ENCODE measurements around the gene ZMIZ1. TPM values are rescaled to one million over a fixed set of nuclear protein-coding genes. Genes with fewer than 3 reads are reported as not detected.
A peak's percentile ranks its signal among the peaks of the same experiment; 100 is the strongest.

Gene ZMIZ1
- total RNA-seq, 1 donor from 2014 or later: 48.8 TPM

- DNase-seq (ENCODE audit: missing footprints) (no peak), ATAC-seq (no peak)
- intact Hi-C loops (cut with DNase I): no loop called here
These were observed 19.9 kb upstream of the ZMIZ1 start for GRCh38 chr10:79048639-79049550.

- intact Hi-C loops (cut with DNase I): no loop called here
- DNase-seq (ENCODE audit: missing footprints) (no peak), ATAC-seq (no peak)
These were observed 18.6 kb upstream of the ZMIZ1 start for GRCh38 chr10:79049931-79050895.

DNA sequence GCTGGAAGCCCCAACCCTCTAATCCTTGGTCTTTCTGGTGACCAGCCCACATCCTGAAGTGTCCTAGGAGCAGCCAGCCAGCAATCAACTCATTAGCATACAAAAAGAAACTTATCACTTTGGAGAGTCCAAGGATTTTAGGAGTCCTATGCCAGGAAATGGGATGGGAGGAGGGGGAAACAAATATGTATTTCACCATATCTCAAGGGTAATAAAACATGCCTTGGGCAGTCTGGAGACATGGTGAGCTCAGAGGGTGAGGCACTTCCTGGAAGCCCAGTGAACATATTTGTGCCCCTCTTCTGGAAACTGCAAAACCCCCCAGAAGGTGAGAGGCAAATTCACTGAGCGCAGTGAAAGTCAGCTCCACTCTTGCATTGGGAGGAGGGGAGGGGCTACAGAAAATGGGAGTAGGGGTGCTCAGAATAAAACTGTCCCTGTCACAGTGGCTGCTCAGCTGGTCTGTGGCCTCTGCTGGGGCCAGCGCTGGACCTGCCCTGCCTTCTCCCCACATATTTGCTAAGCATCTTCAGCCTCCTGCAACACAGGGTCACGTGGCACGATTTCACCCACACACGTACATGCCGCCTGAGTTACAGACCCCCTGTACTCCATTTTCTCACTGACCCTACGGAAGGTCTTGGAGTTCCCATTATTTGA lies 17.7 kb upstream of the ZMIZ1 start:
- no peak for DNase-seq (ENCODE audit: missing footprints)
- ATAC-seq: no peak
- intact Hi-C loops (cut with DNase I): no loop called here

DNA sequence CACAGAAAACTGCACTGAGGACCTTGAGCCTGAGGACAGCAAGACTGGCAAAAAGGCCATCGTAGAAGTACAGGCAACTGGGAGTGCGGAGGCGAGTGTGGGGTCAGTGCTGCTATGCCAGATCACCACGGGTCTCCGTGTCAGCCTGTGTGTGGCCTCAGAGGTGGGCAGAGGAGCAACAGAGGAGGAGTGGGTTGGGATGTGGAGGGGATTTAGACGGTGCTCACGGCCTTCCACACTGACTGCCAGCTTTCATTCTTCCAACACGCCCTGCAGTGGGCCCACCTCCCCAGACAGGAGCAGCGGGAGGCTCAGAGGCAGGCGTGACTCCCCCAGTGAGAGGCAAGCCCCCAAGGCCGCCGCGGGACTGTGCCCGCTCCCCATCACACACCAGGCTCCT lies 17.0 kb upstream of the ZMIZ1 start:
- intact Hi-C loops (cut with DNase I): no loop called here
- ATAC-seq (no peak), DNase-seq (ENCODE audit: missing footprints) (no peak)

- ATAC-seq (no peak), DNase-seq (ENCODE audit: missing footprints) (no peak)
These were observed 16.3 kb upstream of the ZMIZ1 start for GRCh38 chr10:79052291-79053080.

GRCh38 chr10:79053081-79053434 lies 15.7 kb upstream of the ZMIZ1 start:
- no peak for ATAC-seq
- intact Hi-C loops (cut with DNase I): no loop called here
- no peak for DNase-seq (ENCODE audit: missing footprints)

More at GRCh38 chr10:79052291-79053080, 16.3 kb upstream of the ZMIZ1 start:
- intact Hi-C loops (cut with DNase I): no loop called here

GRCh38 chr10:79053481-79054202 lies 15.1 kb upstream of the ZMIZ1 start:
- DNase-seq (ENCODE audit: missing footprints) (no peak), ATAC-seq (no peak)
- intact Hi-C loops (cut with DNase I): no loop called here

GRCh38 chr10:79054203-79055099 lies 14.3 kb upstream of the ZMIZ1 start:
- DNase-seq (ENCODE audit: missing footprints) (no peak), ATAC-seq (no peak)
- intact Hi-C loops (cut with DNase I): no loop called here

DNA sequence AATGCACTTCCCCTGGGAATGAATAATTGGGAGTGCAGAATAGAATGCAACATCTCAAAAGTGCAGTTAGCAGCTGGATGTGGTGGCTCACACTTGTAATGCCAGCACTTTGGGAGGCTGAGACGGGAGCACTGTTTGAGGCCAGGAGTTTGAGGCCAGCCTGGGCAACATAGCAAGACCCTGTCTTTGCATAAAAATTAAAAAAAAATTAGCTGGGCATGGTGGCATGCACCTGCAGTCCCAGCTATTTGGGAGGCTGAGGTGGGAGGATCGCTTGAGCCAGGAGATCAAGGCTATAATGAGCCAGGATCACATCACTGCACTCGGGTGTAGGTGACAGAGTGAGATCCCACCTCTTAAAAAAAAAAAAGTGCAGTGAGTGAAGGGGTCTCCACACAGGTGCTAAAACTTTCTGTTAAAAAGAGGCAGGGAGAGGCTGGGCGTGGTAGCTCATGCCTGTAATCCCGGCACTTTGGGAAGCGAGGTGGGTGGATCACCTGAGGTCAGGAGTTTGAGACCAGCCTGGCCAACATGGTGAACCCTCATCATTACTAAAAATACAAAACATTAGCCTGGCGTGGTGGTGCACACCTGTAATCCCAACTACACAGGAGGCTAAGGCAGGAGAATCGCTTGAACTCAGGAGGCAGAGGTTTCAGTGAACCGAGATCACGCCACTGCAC lies 13.5 kb upstream of the ZMIZ1 start:
- ATAC-seq (no peak), DNase-seq (ENCODE audit: missing footprints) (no peak)
- intact Hi-C loops (cut with DNase I): no loop called here

- intact Hi-C loops (cut with DNase I): no loop called here
These were observed 12.9 kb upstream of the ZMIZ1 start for GRCh38 chr10:79055892-79056291.

DNA sequence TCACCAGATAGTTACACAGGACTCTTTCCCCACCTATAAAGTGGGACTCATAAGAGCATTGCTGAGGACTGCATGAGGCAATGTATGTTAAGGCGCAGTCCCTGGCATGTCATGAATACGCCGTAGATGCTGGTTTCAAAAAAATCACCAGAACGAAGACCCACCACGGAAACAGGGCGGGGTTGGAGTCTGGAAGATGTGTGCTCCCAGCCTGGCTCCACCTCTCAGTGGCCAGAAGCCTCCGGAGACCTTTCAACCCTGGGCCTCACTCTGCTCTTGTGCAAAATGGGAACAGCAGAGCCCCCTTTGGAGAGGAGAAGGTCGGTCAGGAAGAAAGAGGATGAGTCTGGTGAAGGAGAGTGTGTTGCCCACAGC lies 12.4 kb upstream of the ZMIZ1 start:
- intact Hi-C loops (cut with DNase I): no loop called here
- DNase-seq (ENCODE audit: missing footprints) (no peak), ATAC-seq (no peak)

More at GRCh38 chr10:79055892-79056291, 12.9 kb upstream of the ZMIZ1 start:
- ATAC-seq (no peak), DNase-seq (ENCODE audit: missing footprints) (no peak)

DNA sequence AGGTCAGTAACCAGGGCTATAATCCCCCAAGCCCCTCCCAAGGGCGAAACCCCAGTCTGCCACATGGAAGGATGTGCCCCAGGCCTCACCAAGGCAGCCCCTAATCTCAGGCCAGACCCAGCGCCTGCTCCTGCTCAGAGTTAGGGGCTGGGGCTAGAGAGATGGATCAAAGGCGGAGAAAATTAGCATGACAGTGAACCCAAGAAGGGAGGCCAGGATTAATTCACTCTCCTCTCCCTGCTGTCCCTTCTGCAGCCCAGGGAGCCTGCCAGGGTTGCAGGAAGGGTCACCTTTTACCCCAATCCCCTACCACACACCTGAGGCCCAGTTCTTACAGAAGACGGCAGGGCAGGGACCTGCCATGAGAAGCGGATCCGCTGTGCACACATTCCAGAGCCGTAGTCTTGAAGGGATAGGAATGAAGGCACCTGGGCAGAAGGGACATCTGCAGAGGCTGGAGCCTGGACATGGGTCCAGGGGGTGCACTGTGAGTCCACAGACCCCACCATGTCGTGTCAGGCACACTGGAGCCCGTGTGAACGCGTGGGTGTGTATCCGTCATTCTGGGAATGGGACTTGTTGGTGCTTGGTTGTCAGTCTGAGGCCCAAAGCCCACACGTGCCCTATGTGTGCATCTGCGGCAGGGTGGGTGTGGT lies 11.9 kb upstream of the ZMIZ1 start:
- DNase-seq (ENCODE audit: missing footprints) (peak; percentile 35), ATAC-seq (no peak)
- intact Hi-C loops (cut with DNase I): no loop called here

DNA sequence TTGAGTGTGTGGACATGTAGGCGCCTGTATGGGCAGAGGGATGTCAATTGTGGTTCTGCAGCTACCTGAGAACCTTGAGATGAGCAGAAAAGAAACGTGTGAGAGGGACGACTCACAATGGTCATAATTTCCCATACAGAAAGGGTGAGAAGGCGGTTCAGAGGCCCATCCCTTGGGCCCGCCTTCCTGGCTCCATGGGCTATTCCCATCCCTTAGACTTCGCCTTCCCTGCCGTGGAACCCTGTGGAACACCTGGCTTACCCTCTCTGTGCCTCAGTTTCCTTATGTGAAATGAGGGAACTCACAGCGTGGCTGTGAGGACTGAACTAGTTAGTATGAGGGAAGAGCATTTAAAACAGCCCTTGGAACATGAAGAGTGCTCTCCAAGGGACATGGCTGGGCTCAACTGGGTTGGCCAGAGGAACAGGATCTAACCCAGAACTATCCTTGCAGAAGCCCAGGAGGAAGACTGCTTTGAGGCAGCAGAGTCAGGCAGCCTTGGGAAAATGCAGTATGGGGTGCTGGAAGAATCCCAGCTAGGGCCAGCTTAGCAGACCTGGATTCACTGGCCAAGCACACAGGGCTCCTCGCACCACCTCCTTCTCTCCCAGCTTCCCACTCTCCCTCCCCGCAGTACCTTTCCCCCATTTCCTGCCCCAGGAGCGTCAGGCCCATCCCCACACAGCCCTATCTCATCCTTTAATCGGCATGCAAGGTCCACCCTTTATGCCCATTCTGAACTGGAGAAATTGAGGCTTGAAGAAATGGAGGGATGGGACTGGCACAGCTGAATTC lies 11.1 kb upstream of the ZMIZ1 start:
- intact Hi-C loops (cut with DNase I): no loop called here
- no peak for DNase-seq (ENCODE audit: missing footprints)

DNA sequence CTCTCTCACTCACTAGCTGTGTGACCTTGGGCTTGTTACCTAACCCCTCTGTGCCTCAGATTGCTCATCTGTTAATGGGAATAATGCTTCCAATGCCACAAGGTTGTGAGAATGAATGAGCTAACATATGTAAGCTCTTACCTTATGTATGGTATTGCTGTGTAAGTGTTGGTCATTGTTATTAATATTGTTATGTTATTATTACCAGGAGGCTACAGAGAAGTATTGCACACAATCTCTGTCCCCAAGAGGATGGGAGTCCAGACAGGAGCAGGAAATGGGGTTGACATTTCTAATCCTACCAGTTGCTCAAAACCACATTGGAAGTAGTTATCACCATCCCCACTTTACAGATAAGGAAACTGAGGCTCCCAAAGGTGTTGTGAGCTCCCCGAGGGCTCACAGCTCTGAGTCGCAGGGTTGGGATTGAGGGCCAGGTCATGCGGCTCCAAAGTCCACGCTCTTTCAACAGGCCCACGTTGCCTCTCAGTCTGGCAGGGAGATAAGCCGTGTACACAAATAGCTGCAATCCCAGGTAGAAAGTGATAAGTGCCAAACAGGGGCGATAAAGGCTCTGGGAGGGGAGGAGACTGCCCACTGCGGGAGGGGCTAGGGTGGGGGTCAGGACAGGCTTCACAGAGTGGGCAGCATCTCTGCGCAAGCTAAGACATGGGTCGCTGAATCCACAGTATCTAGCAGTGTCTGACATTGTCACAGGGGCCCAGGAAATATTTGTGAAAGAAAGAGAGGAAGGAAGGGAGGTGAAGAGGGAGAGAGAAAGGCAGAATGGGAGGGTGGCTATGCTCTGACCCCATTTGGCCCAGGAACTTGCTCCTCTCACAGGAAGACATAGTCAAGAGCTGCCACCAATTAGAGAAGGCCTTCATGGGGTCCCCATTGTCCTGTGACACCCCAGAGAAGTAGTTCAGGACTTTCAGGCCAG lies 9.6 kb upstream of the ZMIZ1 start:
- peak; percentile 42 for DNase-seq (ENCODE audit: missing footprints)
- intact Hi-C loops (cut with DNase I): no loop called here
- ATAC-seq: no peak

More for the DNA sequence above, 11.1 kb upstream of the ZMIZ1 start:
- no peak for ATAC-seq
